LNCaP clone FGC (cell line): ENCODE data around the gene HS1BP3.
A peak's percentile ranks its signal among the peaks of the same experiment; 100 is the strongest.

Experiments
- DNase-seq: peaks from one replicate; pipeline ENCODE4 v3.0.0-alpha.2; 2011; ENCODE audit warnings: low read depth
- H3K4me3 ChIP-seq: 2 replicates; pipeline ENCODE4 v1.5.1; 2011; ENCODE audit warnings: mild to moderate bottlenecking, low read depth, low read length, control low read depth
- CTCF ChIP-seq: IDR thresholded peaks from 2 replicates; pipeline ENCODE4 v1.5.1; 2012; ENCODE audit warnings: mild to moderate bottlenecking; ENCODE audit not compliant: control insufficient read depth, insufficient read depth; ENCODE audit errors: extremely low read depth

Gene HS1BP3

DNA sequence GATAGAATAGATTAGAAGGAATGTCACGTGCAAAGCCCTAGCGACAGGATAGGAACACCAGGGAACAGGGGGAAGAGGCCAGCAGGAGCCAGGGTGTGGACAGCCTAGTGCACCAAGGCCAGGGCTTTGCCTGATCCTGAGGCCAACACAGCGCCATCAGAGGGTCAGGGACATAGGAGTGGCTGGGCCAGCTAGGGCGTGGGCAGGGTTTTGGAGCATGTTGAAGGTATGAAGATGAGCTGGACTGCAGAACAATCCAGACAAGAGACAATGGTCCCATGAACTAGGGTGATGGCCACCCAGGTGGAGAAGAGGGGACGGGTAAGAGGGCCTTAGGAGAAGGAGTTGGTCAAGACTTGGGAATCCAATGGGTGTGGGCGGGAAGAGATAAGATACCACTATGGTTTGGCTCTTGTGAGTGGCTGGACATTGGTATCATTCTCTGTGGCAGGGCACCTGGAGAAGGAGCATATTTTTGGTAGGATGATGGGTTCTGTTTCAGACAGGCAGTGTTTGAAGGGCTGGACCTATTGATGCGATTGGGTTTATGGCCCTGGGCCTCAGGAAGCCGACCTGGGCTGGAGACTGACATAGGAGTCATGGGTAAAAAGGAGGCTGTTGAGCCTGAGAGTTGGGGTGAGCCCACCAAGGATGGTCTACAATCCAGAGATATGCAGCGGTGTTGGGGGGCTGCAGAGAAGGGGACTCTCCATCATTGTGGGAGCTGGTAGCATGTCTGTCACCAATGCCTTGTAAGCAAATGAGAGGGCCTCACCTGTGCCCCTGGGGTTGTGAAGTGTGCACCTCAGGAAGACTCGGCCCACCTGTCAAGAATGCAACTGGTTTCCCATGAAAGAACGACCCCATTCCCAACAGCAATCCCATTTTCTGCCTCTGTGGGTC, 2.0 kb upstream of the HS1BP3 start:
- TF ChIP-seq CTCF, result no peak
- DNase-seq, result no peak
- H3K4me3 ChIP-seq, result no peak overlapping the region

DNA sequence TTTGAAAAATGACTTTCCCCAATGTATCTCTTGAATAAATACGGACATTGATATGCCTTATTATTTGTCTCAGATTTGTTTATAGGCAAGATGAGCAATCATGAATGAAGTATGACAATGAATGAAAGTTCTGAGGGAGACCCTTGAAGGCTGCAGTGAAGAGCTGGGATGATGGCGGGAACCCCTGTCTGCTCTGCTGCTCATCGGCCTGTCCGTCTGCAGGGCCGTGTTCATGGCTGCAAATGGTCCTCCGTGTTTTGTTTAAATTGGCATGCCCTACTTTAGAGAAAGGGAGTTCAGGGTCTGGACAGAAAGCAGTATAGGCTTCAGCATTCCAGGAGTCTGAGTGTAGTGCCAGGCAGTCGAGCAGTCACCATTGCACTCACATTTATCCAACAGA, 1.2 kb upstream of the HS1BP3 start:
- H3K4me3 ChIP-seq, result no peak overlapping the region
- no peak for TF ChIP-seq CTCF
- DNase-seq, result no peak

GRCh38 chr2:20651731-20652099, 817 bp upstream of the HS1BP3 start:
- H3K4me3 ChIP-seq, result peak overlapping the region; percentile 88

DNA sequence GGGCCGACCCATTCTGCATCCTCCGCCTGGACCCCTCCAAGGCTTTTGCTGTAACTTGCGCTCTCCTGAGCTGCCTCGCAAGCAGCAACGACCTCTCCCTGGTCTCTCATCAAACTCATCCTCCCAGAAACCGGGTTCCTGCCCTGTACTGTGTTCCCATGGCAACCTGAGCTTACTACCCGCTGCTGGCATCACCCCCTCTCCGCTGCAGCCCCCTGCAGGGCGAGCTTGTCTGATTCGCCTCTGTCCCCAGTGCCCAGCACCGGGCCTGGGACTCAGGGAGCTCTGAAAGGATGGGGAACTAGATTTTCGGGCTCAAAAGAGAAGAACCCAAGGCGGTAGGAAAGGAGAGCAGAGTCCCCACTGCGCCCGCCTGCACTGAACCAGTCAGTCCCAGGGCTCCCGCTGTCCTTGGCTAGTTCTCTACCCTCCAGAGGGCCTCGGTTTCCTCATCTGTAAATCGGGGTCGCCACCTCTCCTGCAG, 463 bp downstream of the HS1BP3 start:
- no peak for DNase-seq

More at GRCh38 chr2:20651731-20652099, 817 bp upstream of the HS1BP3 start:
- DNase-seq, result no peak
- TF ChIP-seq CTCF, result no peak

DNA sequence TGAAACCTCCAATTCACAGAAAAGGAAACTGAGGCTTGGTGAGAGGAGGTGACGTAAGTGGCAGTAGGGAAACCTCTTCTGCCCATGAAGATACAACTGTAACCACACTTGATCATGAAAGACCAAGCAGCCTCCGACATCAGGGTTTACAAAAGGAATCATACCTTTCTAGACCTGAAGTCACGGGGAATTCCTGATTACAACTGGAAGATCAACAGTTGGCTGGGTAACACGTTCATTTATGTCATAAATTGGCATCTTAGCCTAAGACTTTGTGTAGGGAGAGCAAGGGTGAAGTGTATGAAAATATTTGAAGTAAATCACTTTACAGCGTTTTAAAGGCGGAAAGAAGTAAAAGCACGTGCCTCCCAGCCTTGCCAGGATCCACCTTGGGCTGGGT, 922 bp downstream of the HS1BP3 start:
- peak overlapping the region; percentile 88 for H3K4me3 ChIP-seq
- TF ChIP-seq CTCF, result no peak
- no peak for DNase-seq

More for the DNA sequence above, 463 bp downstream of the HS1BP3 start:
- no peak for TF ChIP-seq CTCF
- H3K4me3 ChIP-seq, result peak overlapping the region; percentile 88

GRCh38 chr2:20649576-20649975, 1.3 kb downstream of the HS1BP3 start:
- DNase-seq, result no peak
- TF ChIP-seq CTCF, result no peak
- H3K4me3 ChIP-seq, result peak overlapping the region; percentile 88
